HG02840 (cell line): ENCODE results near the gene RIMS1.

ENCODE experiments used
- ATAC-seq: cut with Tn5 transposase; IDR thresholded peaks from one replicate; pipeline ENCODE4 v1.9.1; 2021; ENCODE audit warnings: mild to moderate bottlenecking, moderate library complexity, moderate number of reproducible peaks; ENCODE audit not compliant: unreplicated experiment, low FRiP score

RIMS1 gene

GRCh38 chr6:71886184-71887005 is at the start of gene RIMS1:
RIMS1 (plus strand) TSS chr6:71886550; CDS start chr6:71887024, 474 bp downstream.
- ATAC-seq = no peak

- no peak for ATAC-seq
Measured at GRCh38 chr6:71851214-71851613, 35.1 kb upstream of the RIMS1 start.

GRCh38 chr6:71852948-71853347 is 33.4 kb upstream of the RIMS1 start:
- ATAC-seq = no peak

- no peak for ATAC-seq
Measured at GRCh38 chr6:71855406-71855805, 30.9 kb upstream of the RIMS1 start.

GRCh38 chr6:71879016-71879415 is 7.3 kb upstream of the RIMS1 start:
- no peak for ATAC-seq

GRCh38 chr6:71887006-71887743 is 825 bp downstream of the RIMS1 start:
- ATAC-seq = no peak

GRCh38 chr6:71887744-71888230 is 1.4 kb downstream of the RIMS1 start:
- no peak for ATAC-seq

- ATAC-seq = no peak
Measured at GRCh38 chr6:71888756-71889340, 2.5 kb downstream of the RIMS1 start.

- ATAC-seq = no peak
Measured at GRCh38 chr6:71889366-71889765, 3.0 kb downstream of the RIMS1 start.

GRCh38 chr6:71892641-71893040 is 6.3 kb downstream of the RIMS1 start:
- no peak for ATAC-seq

- no peak for ATAC-seq
Measured at GRCh38 chr6:71900642-71901041, 14.3 kb downstream of the RIMS1 start.

- no peak for ATAC-seq
Measured at GRCh38 chr6:71902261-71902660, 15.9 kb downstream of the RIMS1 start.

GRCh38 chr6:71906813-71907212 is 20.5 kb downstream of the RIMS1 start:
- no peak for ATAC-seq

- no peak for ATAC-seq
Measured at GRCh38 chr6:71908162-71908765, 21.9 kb downstream of the RIMS1 start.

GRCh38 chr6:71913444-71914234 is 27.3 kb downstream of the RIMS1 start:
- ATAC-seq = no peak

GRCh38 chr6:71929047-71929446 is 42.7 kb downstream of the RIMS1 start:
- no peak for ATAC-seq

GRCh38 chr6:71933881-71934280 is 47.5 kb downstream of the RIMS1 start:
- no peak for ATAC-seq

GRCh38 chr6:71965404-71965803 is 79.1 kb downstream of the RIMS1 start:
- ATAC-seq = no peak

- ATAC-seq = no peak
Measured at GRCh38 chr6:71967436-71967835, 81.1 kb downstream of the RIMS1 start.

- no peak for ATAC-seq
Measured at GRCh38 chr6:71977884-71978283, 91.5 kb downstream of the RIMS1 start.
